Peyer's patch (tissue), 4 donors: Measurements from ENCODE around the gene CDK9. TPM values are rescaled to one million over a fixed set of nuclear protein-coding genes. Genes with fewer than 3 reads are reported as not detected.

ENCODE experiments used
- DNase-seq, 3 donors: peaks; one replicate each; pipeline ENCODE4 v3.0.0-alpha.2; 2017 to 2019
- H3K27ac ChIP-seq, 4 donors: fragments of 200-600 bp; sonication (generic); one replicate each; pipeline ENCODE4 v1.5.1; 2016 to 2019
- H3K27me3 ChIP-seq, 2 donors: fragments of 200-600 bp; sonication (generic); one replicate each; pipeline ENCODE4 v1.5.1; 2019
- H3K36me3 ChIP-seq, 3 donors: fragments of 200-600 bp; sonication (generic); one replicate each; pipeline ENCODE4 v1.5.1; 2016 to 2019
- H3K4me1 ChIP-seq, 4 donors: fragments of 200-600 bp; sonication (generic); one replicate each; pipeline ENCODE4 v1.5.1; 2016 to 2019
- H3K4me3 ChIP-seq, 4 donors: fragments of 200-600 bp; sonication (generic); 1 replicate in 3 of 4; 2 replicates in 1 of 4; pipeline ENCODE4 v1.5.1; 2016 to 2019; ENCODE audit warnings: mild to moderate bottlenecking in 1 of 4
- H3K9me3 ChIP-seq, 4 donors: fragments of 200-600 bp; sonication (generic); one replicate each; pipeline ENCODE4 v1.5.1; 2016 to 2019; ENCODE audit warnings: mild to moderate bottlenecking in 1 of 4
- POLR2A ChIP-seq, 2 donors: fragments of 450-650 bp; IDR thresholded peaks; one replicate each; pipeline ENCODE4 v1.5.1; 2017; ENCODE audit warnings: antibody characterized with exemption in 2 of 2, mild to moderate bottlenecking in 2 of 2, moderate library complexity in 2 of 2
- total RNA-seq, 4 donors: library from RNA; depleted of rRNA; stranded (reverse); fragments of >200 nt; gene quantifications; one replicate each; pipeline ENCODE4 v1.1.0, GENCODE V29; 2016
- TF ChIP-seq, protein P1 (sequence below), 6 experiments: fragments of 450-650 bp in 4 of 6; fragments of 200-600 bp in 2 of 6; sonication (generic) in 1 of 6; IDR thresholded peaks; one replicate each; pipeline ENCODE4 v1.5.1; 2017 to 2019; ENCODE audit warnings: antibody characterized with exemption in 6 of 6, mild to moderate bottlenecking in 3 of 6, moderate library complexity in 1 of 6

Gene CDK9
- total RNA-seq, 4 donors from 2014 or later, result 53.6 to 116 (median 83.9) TPM

DNA sequence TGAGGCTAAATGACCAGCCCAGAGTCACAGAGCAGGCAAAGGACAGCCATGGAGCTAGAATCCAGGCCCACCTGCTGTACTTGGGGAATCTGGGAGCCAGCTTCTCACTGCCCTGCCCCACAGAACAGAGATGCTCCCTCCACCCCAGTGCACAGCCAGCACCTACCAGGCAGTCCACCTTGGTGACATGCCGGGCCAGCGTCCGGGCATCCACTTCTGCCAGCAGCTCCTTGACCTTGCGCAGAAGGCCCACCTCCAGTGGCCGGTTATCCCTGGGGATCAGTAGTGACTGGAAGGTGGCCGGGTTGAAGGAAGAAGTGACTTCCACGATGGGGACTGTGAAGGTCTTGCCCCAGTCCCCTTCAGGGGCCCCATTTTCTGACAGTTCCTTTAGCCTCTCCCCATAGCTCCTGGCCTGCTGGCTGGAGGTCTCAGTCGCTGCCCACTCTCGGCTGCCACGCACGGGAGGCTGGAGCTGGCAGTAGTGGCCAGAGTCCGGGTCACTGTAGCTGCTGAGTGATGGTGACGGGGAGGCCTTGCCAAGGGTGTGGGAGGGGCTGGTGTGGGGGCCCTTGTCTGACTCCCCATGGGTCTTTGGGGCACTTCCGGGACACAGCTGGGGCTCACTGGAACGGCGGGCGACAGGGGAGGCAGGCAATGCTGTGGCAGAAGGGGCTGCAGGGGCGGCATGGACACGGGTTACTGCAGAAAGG lies 41.3 kb upstream of the CDK9 start:
- Histone ChIP-seq H3K36me3 (peaks cover 0 to 7% (median 0%) of the 10 kb centered on the region in 3 donors), H3K27ac (no peak overlapping the region)

DNA sequence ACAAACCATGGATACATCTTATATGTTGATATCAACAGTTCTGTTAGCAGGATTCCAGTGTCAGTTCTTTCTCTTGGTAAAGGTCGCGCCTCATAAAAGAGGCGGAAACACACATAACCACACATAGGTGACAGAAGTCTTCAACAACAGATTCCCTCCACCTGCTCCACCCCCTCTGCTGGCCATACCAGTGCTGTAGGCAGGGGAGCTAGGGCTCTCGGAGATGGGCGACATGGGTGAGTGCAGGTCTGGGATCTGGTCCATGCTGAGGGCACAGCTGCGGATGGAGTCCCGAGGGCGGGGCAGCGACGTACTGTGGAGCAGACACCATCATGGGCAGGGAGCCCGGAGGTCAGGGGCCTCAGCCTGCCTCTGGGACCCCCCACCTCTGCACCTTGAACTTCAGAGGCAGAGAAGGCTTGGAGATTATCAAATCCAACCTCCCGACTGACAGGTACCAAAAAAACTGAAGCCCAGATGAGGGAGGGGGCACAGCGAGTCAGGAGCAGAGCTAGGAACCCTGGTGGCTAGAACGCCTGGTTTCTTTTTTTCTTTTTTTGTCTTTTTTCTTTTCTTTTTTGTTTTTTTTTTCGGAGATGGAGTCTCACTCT lies 38.8 kb upstream of the CDK9 start:
- H3K36me3 ChIP-seq, result peaks cover 0 to 16% (median 0%) of the 10 kb centered on the region in 3 donors
- H3K4me1 ChIP-seq, result peaks cover 0 to 6% (median 0%) of the 10 kb centered on the region in 4 donors
- TF ChIP-seq, protein P1, sequence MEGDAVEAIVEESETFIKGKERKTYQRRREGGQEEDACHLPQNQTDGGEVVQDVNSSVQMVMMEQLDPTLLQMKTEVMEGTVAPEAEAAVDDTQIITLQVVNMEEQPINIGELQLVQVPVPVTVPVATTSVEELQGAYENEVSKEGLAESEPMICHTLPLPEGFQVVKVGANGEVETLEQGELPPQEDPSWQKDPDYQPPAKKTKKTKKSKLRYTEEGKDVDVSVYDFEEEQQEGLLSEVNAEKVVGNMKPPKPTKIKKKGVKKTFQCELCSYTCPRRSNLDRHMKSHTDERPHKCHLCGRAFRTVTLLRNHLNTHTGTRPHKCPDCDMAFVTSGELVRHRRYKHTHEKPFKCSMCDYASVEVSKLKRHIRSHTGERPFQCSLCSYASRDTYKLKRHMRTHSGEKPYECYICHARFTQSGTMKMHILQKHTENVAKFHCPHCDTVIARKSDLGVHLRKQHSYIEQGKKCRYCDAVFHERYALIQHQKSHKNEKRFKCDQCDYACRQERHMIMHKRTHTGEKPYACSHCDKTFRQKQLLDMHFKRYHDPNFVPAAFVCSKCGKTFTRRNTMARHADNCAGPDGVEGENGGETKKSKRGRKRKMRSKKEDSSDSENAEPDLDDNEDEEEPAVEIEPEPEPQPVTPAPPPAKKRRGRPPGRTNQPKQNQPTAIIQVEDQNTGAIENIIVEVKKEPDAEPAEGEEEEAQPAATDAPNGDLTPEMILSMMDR (IDR thresholded peaks at IDR 0.05), result no peak
- no peak for TF ChIP-seq POLR2A (IDR thresholded peaks at IDR 0.05)
- no peak for DNase-seq
- no peaks in the 10 kb centered on the region for H3K9me3 ChIP-seq
- H3K27me3 ChIP-seq, result peaks cover 0 to 9% of the 10 kb centered on the region in 2 donors
- H3K4me3 ChIP-seq, result no peak overlapping the region
- H3K27ac ChIP-seq, result no peak overlapping the region

More for the DNA sequence above, 41.3 kb upstream of the CDK9 start:
- no peak overlapping the region for H3K4me3 ChIP-seq
- peaks cover 0 to 16% (median 0%) of the 10 kb centered on the region in 4 donors for H3K4me1 ChIP-seq
- no peak for DNase-seq
- H3K27me3 ChIP-seq, result peaks cover 0 to 11% of the 10 kb centered on the region in 2 donors
- no peaks in the 10 kb centered on the region for H3K9me3 ChIP-seq
- TF ChIP-seq, protein P1 (IDR thresholded peaks at IDR 0.05), result no peak
- TF ChIP-seq POLR2A (IDR thresholded peaks at IDR 0.05), result no peak

DNA sequence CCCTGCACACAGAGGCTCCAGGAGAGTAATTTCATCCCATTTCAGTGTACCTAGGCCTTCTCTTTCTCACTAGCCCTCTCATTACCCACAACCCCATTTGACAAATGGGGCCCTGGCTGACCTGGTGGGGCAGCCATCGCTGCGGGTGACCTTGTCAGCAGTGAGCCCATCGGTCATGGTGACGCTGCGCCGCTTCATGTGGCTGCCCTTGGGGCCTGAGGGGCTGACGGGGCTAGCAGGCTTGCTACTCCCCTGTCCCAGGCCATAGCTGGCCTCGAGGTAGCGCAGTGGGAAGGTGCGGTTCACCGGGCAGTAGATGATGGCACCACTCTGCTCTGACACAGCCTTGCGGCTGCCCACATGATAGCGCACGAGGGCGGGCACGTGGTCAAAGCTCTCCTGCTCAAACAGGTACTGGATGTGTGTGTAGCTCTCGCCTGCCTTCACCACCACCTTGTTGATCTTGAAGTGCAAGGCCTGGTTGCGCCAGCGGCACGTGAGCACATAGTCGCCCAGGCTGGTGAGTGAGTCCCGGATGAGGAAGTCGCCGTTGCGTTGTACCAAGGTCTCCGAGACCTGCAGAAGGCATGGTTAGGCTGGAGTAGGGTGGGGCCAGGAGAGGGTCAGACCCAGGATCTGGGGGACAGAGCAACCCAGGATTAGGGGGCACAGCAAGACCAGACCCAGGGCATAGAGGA lies 36.6 kb upstream of the CDK9 start:
- Histone ChIP-seq H3K4me1 (no peaks in the 10 kb centered on the region), H3K27ac (no peak overlapping the region), H3K4me3 (no peak overlapping the region), H3K36me3 (peaks cover 0 to 16% (median 0%) of the 10 kb centered on the region in 3 donors), H3K27me3 (peaks cover 0 to 4% of the 10 kb centered on the region in 2 donors), H3K9me3 (no peaks in the 10 kb centered on the region)
- DNase-seq, result no peak
- TF ChIP-seq, protein P1 (IDR thresholded peaks at IDR 0.05), result no peak
- no peak for TF ChIP-seq POLR2A (IDR thresholded peaks at IDR 0.05)

DNA sequence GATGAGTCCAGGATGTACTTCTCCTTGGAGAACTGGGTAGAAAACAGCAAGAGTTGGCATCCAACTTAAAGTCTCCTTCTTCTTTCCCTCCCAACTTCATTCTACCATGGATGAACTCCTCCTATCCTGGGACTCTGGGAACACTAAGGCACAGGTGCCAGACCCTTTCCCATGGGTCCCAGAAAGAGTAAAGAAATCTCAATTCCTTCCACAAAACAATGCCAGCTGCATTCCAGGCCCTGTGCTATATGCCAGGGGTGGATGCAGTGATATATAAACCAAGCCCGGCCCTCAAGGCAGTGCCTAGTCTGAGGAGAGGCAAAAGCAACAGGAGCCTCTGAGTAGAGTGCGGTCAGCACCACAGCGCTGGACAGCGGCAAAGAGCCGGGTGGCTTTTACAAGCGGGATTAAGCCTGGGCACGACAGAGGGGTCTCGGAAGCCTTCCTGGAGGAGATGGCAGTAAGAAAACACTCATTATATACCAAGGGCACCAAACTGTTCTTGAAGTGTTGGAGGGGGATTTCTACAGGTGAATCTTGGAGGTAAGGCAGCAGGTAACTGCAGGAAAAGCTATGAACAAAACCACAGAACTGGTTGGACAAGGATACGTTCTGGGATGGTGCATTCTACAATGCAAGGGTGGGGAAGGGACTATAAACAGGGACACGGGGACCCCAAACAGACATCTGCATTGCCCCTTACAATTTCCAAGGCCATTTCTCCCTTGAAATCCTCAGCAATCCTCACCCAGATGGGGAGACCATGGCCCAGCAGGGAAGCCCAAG lies 34.4 kb upstream of the CDK9 start:
- Histone ChIP-seq H3K9me3 (no peaks in the 10 kb centered on the region), H3K4me3 (no peak overlapping the region), H3K4me1 (peaks cover 0 to 5% (median 0%) of the 10 kb centered on the region in 4 donors), H3K27ac (no peak overlapping the region), H3K36me3 (peaks cover 0 to 16% (median 0%) of the 10 kb centered on the region in 3 donors), H3K27me3 (peaks cover 0 to 18% of the 10 kb centered on the region in 2 donors)
- DNase-seq, result no peak
- TF ChIP-seq POLR2A (IDR thresholded peaks at IDR 0.05), result no peak
- TF ChIP-seq, protein P1 (IDR thresholded peaks at IDR 0.05), result no peak

DNA sequence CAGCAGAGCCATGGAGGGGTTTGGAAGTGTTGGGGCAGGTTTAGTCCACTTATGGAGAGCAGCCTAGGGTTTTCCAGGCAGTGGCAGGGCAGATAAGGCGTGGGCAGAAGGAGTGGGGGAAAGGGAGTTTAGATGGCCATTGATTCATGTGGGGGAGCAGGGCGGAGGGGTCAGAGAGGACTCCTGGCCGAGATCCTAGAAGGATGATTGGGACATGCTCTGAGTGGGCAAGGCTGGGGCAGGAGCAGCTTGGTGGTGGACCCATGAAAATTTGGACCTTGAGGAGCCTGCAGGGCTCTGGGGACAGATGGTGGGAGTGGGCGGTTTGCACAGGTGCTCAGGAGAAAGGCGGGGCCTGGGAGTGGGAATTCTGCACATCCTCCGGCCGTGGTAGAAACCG lies 32.7 kb upstream of the CDK9 start:
- no peak for TF ChIP-seq POLR2A (IDR thresholded peaks at IDR 0.05)
- TF ChIP-seq, protein P1 (IDR thresholded peaks at IDR 0.05), result no peak
- peaks cover 0 to 5% (median 0%) of the 10 kb centered on the region in 4 donors for H3K4me1 ChIP-seq
- no peak overlapping the region for H3K27ac ChIP-seq
- no peak overlapping the region for H3K4me3 ChIP-seq
- H3K27me3 ChIP-seq, result peaks cover 0 to 18% of the 10 kb centered on the region in 2 donors
- H3K36me3 ChIP-seq, result peaks cover 0 to 16% (median 0%) of the 10 kb centered on the region in 3 donors
- DNase-seq, result no peak
- H3K9me3 ChIP-seq, result no peaks in the 10 kb centered on the region
